NCI-H2171 treated with DMSO at 0.1 percent for 48 hours (cell line): ENCODE measurements around the gene BAZ1A.
A peak's percentile ranks its signal among the peaks of the same experiment; 100 is the strongest.

Experiments used
- DNase-seq: peaks from one replicate; lab custom pipeline; 2025; lab: John Stamatoyannopoulos, UW

The BAZ1A gene

GRCh38 chr14:34721129-34721528 is 154.0 kb downstream of the BAZ1A start:
- no peak for DNase-seq

DNA sequence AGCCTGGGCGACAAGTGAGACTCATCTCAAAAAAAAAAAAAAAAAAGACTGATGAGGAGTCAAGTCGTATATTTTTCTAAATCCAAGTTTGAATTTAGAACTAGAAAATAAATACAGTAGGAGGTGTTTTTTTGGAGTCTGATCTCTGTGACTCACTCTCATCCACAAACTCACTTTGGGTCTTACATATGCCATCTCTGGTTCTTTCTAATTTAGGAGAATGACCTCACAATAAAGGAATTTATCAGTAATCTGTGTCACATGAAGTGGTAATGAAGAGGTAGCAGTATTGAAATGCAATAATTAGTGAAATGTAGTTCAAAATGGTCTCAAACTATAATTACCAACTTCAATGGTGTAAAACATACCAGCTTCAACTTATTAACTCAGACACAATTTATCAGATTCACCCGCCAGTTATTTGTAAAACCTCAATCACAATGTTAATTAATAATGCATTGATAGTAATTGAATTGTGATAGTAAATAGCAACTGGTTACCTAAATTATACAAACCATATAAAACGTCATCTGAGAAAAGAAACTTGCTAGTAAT is 156.3 kb downstream of the BAZ1A start:
- DNase-seq: no peak

- no peak for DNase-seq
Observed at GRCh38 chr14:34715127-34715863, 159.9 kb downstream of the BAZ1A start.

- peak; percentile 89 for DNase-seq
Observed at GRCh38 chr14:34714320-34715126, 160.6 kb downstream of the BAZ1A start, which contains the start of gene CFL2. TSS of gene CFL2 (minus strand) at chr14:34714593. CDS start at chr14:34714540, 53 bp downstream.

DNA sequence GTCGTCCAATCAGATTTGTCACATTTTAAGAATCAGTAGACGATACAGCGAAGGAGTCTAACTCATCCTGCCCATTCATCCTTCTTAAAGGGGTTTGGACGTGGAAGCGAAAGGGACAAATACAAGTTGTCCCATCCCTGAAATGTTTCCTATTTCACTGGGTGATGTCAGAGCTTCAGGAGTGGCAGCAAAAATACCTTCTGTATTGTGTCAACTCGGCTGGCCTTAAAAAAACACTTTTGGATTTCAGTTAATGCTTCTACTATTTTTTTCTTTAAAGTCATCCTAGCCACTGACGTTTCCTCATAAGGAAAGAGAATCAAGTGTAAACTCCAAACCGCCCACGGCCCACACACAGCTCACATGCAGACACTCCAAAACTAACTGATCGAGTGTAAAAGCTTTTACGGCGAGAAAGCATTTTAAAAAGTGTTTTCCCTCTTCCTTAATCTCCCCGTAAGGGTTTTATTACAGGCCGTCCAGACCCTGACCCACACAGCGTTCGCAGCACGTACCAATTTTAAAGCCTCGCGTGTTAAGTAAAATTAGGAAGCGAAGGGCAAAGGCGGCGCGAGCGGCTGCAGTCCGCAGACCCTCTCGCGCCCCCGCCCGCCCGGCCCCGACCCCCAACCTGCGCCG is 161.4 kb downstream of the BAZ1A start:
- peak; percentile 68 for DNase-seq

GRCh38 chr14:34713122-34713680 is 162.0 kb downstream of the BAZ1A start:
- peak; percentile 53 for DNase-seq

DNA sequence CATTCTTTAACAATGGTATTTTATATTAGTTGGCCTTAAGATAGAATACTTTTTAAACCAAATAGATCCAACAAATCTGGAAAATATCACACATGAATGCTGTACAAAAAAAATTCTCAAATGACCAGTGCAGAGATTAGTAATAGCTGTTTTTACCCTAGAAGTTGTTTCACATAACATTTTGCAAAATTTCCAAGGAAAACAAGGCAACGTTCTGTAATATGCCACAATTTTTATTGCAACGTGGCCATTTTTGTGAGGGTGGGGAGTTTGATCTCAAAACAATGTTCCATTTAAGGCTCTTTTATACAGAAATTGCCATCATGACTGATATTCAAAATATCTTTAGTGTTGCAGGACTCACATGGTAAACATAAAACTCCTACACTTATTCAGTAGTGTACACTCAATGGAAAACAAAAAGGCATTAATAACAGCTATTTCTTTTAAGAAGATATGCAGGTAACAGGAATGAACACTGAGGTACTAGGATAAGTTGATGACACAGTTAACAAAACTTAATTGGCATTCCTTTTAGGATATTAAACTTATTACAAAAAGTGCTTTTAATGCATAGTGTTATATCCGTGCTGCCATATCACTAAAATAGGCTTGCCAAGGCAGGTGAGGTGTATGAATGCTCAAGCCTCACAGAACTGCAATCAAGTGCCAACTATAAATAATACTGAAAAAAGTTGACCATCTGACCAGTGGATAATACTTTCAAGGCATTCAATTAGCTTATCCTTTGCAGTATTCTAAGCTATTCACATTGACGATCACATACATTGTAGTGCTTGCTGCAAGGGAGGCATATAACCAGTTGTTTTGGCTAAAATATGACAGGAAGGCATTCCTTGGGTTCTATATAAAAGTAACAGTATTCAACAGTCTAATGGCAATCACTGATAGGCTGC is 163.1 kb downstream of the BAZ1A start:
- no peak for DNase-seq

- DNase-seq: peak; percentile 96
Observed at GRCh38 chr14:34711169-34711568, 164.0 kb downstream of the BAZ1A start.

- peak; percentile 51 for DNase-seq
Observed at GRCh38 chr14:34710744-34711143, 164.4 kb downstream of the BAZ1A start.

DNA sequence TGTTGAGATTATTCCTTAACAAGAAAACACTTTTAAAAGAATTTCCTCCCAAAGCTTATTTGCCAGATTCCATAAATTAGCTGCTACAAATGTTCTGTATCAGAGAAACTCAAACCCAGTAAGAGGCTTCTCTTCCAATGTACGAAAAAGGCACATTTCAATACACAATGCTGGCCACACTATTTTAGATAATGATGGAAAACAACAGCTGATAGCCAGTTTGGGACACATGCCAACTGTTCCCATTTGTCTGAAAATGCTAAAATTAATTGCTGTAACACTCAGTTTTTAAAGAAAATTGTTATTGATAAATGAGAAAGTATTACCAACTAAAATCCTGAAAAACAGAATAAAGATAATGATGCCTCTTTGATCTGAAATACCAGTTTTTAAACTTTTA is 165.2 kb downstream of the BAZ1A start:
- peak; percentile 40 for DNase-seq

DNA sequence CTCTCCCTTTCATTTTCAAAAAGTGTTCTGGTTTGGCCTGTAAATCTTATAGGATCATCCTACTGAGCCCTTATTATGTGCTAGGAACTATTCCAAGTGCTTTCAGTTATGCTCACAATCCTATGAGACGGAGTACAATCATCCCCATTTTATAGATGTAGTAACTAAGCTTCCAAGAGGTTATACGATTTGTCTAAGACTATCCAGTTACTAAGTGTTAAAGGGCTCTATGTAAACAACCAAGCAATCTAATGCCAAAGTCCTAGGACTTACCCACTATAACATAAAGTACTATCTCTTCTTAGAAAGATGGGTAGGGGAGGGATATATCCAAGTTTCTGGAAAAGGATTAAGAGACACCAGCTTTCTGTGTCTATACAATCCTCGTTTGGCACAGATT is 167.4 kb downstream of the BAZ1A start:
- no peak for DNase-seq
